NCI-H82 (cell line): ENCODE data around the gene FARSA.
"Not testable (repeated sequence)": the region's sequence is repeated elsewhere in the genome, so short reads cannot be mapped to it uniquely, and the experiment has no call there.

Experiments
- DNase-seq: peaks from one replicate; lab custom pipeline; 2025; lab: John Stamatoyannopoulos, UW

FARSA gene

DNA sequence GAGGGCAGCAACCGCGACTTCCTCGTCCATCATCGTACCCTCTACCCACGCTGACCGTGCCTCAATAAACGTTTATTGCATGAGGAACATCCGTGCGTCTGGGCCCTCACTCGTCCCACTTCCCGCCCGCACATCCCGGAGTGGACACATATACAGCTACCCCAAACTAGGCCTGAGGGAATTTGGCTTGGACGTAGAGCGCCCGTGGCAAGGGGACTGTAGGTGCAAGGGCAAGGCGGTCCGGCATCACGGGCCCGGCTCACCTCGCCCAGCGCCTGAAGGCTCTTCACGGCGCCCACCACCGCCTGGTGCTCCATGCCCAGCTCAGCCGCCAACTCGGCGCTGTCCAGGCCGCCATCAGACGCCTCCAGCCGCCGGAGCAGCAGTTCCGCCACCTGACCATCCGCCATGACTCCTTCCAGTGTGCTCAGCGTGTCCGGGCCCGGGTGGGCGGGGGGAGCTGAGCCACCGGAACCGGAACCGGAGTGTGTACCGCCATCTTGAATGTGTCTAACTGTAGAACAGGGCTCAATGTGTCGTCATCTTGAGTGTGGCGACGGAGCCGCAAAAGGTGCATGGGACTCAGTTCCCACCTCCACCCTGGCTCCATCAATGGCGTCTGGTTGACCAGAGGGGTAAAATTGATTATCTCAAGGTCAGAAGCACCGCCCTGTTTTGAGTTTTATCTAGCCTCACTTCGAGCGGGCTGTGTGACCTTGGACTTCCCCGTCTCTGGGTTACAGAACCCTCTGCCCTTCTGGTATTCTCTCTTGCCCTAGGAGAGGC lies at the start of gene FARSA:
Gene FARSA (minus strand): TSS at position 425 of the 786 bp plus-strand sequence. CDS start 15 bp downstream, at position 410.
- DNase-seq: peak; percentile 98

DNA sequence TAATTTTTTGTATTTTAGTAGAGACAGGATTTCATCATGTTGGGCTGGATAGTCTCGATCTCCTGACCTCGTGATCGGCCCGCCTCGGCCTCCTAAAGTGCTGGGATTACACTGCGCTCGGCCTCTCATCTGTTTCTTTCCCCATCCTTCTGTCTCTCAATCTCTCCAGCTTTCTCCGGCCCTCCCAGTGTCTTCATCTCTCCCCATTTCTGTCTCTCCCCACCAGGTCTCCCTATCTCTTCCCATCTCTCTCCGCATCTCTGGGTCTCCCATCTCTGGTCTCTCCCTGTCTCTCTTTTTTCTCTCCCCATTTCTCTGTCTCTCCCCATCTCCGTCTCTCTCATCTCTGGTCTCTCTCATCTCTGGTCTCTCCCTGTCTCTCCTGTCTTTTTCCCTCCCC lies 49.6 kb upstream of the FARSA start:
- DNase-seq: no peak

DNA sequence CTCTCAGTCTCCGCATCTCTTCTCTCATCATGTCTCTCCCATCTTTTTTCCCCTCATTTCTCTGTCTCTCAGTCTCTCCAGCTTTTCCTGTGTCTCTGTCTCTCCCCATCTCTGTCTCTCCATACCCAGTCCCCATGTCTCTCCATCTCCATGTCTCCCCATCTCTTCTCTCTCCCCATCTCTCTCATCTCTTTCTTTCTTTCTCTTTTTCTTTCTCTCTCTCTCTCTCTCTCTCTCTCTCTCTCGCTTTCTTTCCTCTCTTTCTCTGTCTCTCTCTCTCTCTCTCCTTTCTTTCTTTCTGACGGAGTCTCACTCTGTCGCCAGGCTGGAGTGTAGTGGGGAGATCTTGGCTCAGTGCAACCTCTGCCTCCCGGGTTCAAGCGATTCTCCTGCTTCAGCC lies 49.1 kb upstream of the FARSA start:
- DNase-seq: no peak

DNA sequence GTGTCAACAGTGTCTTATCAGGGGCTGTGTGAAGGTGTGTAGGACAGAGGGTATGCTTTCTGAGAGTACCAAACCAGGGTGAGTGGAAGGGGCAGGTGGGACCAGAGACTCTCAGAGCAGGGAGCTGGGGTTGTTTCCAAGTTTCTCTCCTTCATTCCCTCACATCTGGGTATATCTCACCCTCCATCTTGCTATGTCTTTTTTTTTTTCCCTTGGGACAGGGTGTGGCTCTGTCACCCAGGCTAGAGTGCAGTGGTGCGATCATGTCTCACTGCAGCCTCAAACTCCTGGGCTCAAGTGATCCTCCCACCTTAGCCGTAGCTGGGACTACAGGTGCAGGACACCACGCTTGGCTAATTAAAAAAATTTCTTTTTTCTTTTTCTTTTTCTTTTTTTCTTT lies 46.5 kb upstream of the FARSA start:
- no peak for DNase-seq

DNA sequence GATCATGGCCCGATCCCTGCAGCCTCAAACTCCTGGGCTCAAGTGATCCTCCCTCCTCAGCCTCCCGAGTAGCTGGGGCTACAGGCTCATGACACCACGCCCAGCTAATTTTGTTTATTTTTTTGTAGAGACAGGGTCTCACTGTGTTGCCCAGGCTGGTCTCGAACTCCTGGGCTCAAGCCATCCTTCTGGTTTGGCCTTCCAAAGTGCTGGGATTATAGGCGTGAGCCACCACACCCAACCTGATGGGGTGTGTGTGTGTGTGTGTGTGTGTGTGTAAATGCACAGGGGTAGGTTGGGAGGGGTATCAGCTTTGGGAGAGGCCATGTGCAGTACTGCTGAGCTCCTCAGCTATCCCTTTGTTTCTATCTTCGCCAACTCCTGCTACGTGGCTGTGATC lies 42.6 kb upstream of the FARSA start:
- not testable (repeated sequence) for DNase-seq

DNA sequence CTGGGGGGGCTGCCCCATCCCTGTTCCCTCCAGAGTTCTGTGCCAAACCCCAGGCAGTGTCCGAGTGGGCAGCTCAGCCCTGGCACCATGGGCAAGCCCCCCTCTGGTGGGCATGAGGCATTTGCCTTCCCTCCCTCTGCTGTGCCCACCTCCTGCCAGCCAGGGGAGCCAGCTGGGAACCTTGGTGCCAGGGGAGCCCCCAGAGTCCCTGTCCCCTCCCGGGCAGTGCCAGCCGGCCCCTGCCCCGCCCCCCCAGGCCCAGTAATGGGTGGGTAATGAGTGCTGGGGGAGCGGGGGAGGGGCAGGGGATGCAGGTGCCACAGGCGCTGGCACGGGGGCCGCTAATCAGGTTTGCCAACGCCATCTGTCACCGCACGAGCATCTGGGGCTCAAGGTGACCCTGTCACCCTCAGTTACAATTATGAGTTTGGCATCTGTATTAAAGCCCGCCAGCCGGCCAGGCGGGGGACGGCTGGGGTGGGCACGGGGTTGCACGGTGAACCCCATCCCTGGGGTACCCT lies 41.8 kb upstream of the FARSA start:
- peak; percentile 56 for DNase-seq

DNA sequence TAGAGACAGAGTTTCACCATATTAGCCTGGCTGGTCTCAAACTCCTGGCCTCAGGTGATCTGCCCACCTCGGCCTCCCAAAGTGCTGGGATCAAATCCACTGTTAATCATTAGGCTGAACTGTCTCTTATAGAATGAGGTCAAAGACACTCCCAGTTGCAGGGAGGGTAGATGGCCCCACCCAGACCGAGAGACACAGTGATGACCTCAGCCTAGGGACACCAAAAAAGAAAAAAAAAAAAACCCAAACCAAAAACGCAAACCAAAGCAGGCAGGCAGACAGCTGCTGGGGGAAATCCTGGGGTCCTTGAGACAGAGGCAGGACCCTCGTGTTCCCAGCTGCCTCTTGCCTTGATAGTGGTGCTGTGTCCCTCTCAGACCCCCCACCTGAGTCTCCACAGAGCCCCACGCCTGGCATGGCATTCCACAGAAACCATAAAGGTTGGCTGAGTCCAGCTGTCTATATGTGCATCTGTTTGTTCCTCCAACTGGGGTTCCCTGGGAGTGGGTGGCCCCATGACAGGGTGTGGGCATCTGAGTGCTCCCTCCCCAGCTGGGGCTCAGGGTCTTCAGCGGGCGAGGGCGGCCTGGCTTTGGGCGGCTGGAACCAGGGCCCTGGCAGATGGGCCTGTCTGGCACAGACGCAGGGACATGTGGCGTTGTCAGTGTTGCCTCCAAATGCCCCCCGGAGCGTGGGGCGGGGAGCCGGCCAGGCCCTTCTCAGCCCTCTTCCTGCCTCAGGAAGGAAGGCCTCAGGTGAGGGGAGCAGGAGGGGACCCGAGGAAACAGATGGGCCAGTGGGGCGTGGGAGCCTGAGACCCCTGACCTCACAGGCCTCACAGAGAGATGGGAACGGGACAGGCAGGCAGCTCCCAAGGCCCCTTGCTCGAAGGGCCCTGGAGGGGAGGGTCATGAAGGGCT lies 41.0 kb upstream of the FARSA start:
- peak; percentile 47 for DNase-seq

DNA sequence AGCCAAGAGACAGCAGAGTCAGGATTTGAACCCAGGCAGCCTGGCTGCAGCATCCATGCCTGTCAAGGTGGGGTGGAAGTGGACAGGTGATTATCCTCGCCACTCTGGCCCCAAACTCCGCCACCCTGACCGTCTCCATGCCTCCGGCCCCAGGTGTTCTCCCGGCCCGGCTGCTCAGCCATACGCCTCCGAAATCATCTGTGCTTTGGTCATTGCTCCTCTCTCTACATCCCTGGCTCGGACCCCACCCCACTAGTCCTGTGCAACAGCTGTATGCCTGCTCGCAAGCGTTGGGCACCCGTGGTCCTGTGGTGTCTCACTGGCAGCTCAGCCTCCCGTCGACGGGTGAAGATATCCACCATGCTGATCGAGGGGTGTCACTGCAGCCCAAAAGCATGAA lies 39.7 kb upstream of the FARSA start:
- DNase-seq: no peak

DNA sequence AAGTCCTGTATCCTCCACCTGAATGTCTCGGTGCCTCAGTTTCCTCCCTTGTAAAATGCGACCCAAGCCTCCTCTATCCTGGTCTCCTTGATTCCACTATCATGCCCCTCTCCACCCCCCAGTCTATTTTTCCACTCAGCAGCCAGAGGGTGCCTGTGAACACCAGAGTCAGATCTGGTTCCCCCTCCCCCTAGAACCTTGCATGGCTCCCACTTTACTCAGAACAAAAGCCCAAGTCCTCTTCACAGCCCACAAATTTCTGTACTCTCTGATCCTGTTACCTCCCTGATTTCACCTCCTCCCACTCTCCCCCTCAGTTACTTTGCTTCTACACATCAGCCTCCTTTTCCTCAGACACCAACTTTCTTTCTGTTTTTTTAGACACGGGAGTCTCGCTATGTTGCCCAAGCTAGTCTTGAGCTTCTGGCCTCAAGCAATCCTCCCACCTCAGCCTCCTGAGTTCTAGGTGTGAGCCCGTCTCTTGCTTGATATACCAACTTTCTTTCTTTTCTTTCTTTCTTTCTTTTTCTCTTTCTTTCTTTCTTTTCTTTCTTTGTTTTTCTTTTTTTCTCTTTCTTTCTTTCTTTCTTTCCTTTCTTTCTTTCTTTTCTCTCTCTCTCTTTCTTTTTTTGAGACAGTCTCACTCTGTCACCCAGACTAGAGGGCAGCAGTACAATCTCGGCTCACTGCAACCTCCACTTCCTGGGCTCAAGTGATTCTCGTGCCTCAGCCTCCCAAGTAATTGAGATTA lies 36.7 kb upstream of the FARSA start:
- no peak for DNase-seq

DNA sequence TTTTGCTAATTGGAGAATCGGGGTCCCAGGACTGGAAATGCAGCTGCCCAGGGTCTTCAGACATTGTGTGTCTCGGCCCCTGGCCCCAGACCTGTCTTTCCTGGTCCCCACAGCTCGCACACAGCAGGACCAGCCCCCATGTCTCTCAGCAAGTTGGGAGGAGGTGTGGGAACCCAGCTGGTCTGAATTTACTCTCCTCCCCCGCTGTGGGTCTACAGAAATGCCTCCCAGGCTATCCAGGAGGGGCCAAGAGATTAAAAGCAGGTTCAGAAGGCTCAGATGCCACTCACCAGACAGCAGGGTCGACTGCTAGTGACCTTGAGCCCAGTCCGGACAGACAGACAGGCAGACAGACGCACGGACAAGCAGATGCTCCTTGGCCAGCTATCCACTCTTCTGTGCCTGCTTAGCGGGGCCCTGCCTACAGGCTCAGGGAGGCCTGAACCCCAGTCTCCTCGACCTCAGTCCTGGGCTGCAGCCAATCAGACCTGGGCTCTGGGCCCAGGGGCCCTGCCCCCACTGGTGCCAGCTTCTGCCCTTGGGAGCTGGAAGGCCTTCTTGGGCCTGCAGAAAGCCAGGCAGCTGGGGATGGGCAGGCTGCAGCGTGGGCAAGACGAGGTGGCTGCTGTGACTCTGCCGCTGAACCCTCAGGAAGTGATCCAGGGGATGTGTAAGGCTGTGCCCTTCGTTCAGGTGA lies 35.9 kb upstream of the FARSA start, which contains the start of gene DAND5:
Gene DAND5 (plus strand): TSS at position 285 of the 697 bp plus-strand sequence. CDS start 85 bp downstream, at position 370.
- DNase-seq: peak; percentile 78

DNA sequence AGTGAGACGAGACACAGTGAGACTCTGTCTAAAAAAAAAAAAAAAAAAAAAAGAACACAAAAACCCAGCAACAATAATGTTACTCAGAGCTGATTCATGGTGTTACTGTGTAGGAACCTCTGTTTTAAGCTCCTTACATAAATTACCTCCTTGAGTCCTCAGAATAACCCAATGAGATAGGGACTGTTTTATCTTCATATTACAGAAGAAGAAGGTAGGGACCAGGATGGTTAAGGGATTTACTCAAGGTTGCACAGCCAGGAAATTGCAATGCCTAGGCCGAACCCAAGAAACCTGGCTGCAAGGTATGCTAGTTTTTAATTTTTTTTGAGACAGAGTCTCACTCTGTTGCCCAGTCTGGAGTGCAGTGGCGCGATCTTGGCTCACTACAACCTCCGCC lies 34.4 kb upstream of the FARSA start:
- no peak for DNase-seq

DNA sequence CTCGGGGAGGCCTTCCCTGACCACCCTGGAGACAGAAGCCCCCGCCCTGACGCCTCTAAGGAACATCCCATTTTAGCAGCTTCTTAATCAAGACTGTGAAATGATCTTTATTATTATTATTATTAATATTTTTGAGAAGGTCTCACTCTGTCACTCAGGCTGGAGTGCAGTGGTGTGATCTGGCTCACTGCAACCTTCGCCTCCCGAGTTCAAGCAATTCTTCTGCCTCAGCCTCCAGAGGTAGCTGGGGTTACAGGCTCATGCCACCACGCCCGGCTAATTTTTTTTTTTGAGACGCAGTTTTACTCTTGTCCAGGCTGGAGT lies 32.3 kb upstream of the FARSA start:
- no peak for DNase-seq

DNA sequence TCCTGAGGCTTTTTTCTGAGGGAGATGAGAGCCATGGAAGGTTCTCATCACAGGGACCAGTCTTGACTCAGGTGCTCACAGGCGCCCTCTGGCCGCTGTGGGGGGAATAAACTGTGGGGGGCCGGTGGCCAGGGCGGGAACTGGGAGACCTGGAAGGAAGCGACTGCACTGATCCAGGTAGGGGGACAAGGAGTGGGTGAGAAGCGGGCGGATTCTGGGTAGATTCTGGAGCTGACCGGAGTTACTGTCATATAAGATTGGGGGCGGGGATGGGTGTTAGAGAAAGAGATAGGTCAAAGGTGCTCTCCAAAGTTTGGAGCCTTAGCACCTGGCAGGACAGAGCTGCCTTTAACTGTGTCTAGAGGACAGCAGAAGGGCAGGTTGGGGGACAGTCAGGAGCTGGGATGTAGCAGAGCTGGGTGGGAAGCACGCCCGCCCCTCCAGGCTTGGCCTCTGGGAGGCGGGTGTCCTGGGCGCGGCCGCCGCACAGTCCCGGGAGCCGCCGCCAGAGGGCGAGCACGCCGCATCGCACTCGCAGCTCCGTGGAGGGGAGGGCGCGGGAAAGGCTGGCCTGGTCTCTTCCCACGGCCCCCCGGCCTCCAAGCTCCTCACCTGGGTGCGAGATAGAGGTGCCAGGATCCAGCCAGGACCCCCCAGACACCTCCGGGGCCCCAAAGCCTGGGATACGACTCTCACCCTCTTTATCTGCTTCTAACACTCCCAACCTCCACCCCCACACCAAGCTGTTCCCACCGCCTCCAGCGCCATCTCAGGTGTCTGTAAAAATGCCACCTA lies 31.7 kb upstream of the FARSA start:
- peak; percentile 93 for DNase-seq

DNA sequence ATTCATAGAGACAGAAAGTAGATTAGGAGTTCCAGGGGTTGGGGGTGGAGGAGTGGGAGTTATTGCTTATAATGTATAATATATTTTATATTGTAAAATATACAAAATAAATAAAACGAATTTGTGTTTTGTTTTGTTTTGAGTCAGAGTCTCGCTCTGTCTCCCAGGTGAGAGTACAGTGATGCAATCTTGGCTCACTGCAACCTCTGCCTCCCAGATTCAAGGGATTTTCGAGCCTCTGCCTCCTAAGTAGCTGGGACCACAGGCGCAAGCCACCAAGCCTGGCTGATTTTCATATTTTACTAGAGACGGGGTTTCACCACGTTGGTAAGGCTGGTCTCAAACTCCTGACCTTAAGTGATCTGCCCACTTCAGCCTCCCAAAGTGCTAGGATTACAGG lies 26.0 kb upstream of the FARSA start:
- DNase-seq: no peak

DNA sequence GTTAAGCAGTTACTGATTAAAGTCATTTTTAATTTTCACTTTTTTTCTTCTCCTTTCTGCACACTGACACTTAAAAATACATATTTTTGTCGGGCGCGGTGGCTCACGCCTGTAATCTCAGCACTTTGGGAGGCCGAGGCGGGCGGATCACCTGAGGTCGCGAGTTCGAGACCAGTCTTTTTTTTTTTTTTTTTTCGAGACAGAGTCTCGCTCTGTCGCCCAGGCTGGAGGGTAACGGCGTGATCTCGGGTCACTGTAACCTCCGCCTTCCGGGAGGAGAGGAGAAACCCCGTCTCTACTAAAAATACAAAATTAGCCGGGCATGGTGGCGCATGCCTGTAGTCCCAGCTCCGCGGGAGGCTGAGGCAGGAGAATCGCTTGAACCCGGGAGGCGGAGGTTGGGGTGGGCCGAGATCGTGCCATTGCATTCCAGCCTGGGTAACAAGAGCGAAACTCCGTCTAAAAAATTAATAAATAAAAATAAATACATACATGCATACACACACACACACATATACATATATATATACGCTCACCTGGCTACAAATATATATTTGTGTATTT lies 24.0 kb upstream of the FARSA start:
- DNase-seq: not testable (repeated sequence)

DNA sequence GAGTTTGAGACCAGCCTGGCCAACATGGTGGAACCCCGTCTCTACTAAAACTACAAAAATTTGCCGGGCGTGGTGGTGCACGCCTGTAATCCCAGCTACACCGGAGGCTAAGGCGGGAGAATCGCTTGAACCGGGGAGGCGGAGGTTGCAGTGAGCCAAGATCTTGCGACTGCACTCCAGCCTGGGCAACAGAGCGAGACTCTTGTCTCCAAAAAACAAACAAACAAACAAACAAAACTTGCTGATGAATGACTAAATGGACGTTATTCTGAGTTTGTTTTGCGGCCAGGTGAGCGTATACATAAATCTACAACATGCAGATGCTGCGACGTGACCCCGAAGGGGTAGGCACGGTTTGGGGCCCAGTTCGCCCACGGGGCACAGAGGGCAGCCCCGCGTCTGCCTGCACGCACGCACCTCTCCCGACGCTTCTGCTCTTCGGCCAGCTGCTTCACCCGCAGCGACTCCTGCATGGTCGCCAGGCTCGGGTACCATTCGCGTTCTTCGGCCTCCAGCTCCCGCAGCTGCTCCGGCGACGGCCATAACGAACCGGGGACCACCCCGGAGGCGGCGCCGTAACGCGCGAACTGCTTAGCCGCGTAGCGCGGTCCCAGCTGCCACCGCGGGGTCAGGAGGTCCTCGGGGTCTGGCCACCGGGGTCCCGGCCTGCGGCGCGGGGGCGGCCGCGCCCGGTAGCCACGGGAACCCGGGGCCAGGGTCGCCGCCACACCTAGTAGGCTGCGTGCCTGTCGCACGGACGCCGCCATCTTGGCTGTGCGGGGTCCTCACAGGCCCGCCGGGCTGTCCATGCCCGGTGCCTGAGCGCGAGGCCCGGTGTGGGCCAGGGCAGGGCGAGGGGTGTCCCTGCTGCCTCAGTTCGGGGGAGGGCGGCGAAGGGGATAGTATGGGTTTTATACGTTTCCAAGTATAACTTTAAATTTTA lies 23.2 kb upstream of the FARSA start, which contains the start of gene GADD45GIP1:
Gene GADD45GIP1 (minus strand): TSS at position 778 of the 943 bp plus-strand sequence. CDS start 11 bp downstream, at position 767.
- DNase-seq: peak; percentile 92

DNA sequence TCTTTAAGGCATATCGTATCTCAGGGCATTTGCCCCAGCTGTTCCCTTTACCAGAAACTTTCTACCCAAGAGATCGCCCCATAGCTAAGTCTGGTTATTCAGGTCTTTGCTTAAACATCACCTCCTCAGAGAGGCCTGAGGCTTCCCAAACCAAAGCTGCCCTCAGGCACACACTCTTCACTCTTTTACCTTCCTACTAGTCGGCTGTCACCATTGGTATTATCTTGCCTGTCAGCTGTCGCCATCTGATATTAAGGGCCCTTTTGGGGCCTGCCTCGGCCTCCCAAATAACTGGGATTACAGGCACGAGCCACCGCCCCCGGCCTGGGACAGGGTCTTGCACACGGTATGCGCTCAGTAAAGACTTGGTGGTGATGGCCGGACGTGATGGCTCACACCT lies 22.5 kb upstream of the FARSA start:
- no peak for DNase-seq

DNA sequence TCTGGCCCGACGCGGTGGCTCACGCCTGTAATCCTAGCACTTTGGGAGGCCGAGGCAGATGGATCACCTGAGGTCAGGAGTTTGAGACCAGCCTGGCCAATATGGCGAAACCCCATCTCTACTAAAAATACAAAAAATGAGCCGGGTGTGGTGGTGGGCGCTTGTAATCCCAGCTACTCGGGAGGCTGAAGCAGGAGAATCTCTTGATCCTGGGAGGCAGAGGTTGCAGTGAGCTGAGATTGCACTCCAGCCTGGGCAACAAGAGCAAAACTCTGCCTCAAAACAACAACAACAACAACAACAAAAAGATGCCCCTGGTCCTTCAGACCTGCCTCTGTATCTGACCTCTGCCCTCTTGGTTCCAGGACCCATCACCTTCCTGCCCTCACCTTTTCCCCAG lies 22.1 kb upstream of the FARSA start:
- DNase-seq: not testable (repeated sequence)

DNA sequence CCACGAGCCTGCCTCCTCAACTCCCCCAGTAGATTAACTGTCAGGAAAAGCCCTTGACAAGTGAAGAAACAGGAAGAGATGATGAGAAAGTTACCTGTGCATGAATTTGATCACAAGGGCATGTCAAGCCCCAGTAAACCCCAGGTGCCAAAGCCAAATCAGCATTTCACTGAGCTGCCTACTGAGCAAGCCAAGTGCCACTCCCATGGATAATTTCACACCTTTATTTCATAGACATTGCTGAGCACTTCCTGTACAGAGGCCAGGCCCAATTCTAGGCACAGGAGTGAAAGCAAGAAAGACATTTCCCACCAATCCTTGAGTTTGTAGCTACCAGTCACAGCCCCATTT lies 21.1 kb upstream of the FARSA start:
- DNase-seq: no peak
